Adrenal gland (tissue), 12 donors: ENCODE data around the gene NCOA4. TPM values are rescaled to one million over a fixed set of nuclear protein-coding genes. Genes with fewer than 3 reads are reported as not detected.
"Not testable (repeated sequence)": the region's sequence is repeated elsewhere in the genome, so short reads cannot be mapped to it uniquely, and the experiment has no call there.

Experiments
- DNase-seq, 7 donors: peaks; one replicate each; pipeline ENCODE4 v3.0.0-alpha.2; 2019 to 2020
- H3K27ac ChIP-seq, 5 donors: fragments of 200-600 bp; sonication (generic) in 4 of 5; 1 replicate in 3 of 5; 2 replicates in 2 of 5; pipeline versions ENCODE4 v1.5.1 to v1.8.0; 2016 to 2020; ENCODE audit warnings: mild to moderate bottlenecking in 1 of 5
- H3K27me3 ChIP-seq: fragments of 200-600 bp; 2 replicates; pipeline ENCODE4 v1.8.0; 2021
- H3K36me3 ChIP-seq, 2 donors: fragments of 200-600 bp; replicated peaks in 1 of 2; 1 replicate in 1 of 2; 2 replicates in 1 of 2; pipeline versions ENCODE4 v1.5.1 to v1.8.0; 2018 to 2022
- H3K4me1 ChIP-seq, 2 donors: fragments of 200-600 bp; replicated peaks in 1 of 2; 1 replicate in 1 of 2; 2 replicates in 1 of 2; pipeline versions ENCODE4 v1.5.1 to v1.8.0; 2018 to 2021
- H3K4me3 ChIP-seq, 4 donors: fragments of 200-600 bp; sonication (generic) in 3 of 4; one replicate each; pipeline ENCODE4 v1.5.1; 2016 to 2018
- H3K9me3 ChIP-seq, 3 donors: fragments of 200-600 bp; sonication (generic) in 1 of 3; replicated peaks in 1 of 3; 1 replicate in 2 of 3; 2 replicates in 1 of 3; pipeline versions ENCODE4 v1.5.1 to v1.8.0; 2016 to 2021
- CTCF ChIP-seq, 6 experiments: fragments of 450-650 bp in 4 of 6; fragments of 200-600 bp in 2 of 6; sonication (generic) in 1 of 6; IDR thresholded peaks; 1 replicate in 5 of 6; 2 replicates in 1 of 6; pipeline versions ENCODE4 v1.5.1 to v1.8.0; 2016 to 2021; ENCODE audit warnings: antibody characterized with exemption in 6 of 6, mild to moderate bottlenecking in 2 of 6, moderate library complexity in 1 of 6
- POLR2A ChIP-seq, 2 donors: fragments of 450-650 bp; IDR thresholded peaks; one replicate each; pipeline ENCODE4 v1.6.1; 2017; ENCODE audit warnings: antibody characterized with exemption in 2 of 2, mild to moderate bottlenecking in 2 of 2, moderate library complexity in 1 of 2
- WGBS, 4 donors: extraction: QIAGEN DNeasy Blood & Tissue Kit in 2 of 4; methylation state at CpG; one replicate each; pipeline versions ENCODE4 v1.1.5 to v1.1.7; 2013 to 2017; 5-methylcytosine and 5-hydroxymethylcytosine counted together
- intact Hi-C, 2 donors: fragments of 100-400 bp; cut with DNase I; formaldehyde crosslinking; loops; one replicate each; pipeline versions ENCODE4 v1.14.1 to v1.15.0; 2022 to 2023
- polyA plus RNA-seq, 3 donors: library from polyadenylated mRNA; stranded (reverse); fragments of 200-250 nt in 2 of 3; fragments of 350-450 nt in 1 of 3; fragmentation: Illumina TruSeq in 1 of 3; extraction: RNeasy Lipid Tissue Mini Kit (QIAGEN cat#74804) in 1 of 3; gene quantifications; one replicate each; pipeline ENCODE4 v1.2.3, GENCODE V29; 2013 to 2014
- total RNA-seq, 9 donors: library from RNA; depleted of rRNA in 4 of 9; stranded (reverse); fragments of >200 nt in 4 of 9; fragments of 120-200 nt in 1 of 9; fragmentation: NEBNext Ultra II Directional in 1 of 9; extraction: Animal tissue kit (Norgen Biotek cat#: 25700) in 1 of 9; gene quantifications; one replicate each; pipeline versions ENCODE4 v1.1.0 to v1.2.4, GENCODE V29; 2013 to 2023
- donor health status: healthy with polysubstance abuse.
- donor health status: Bipolar disorder and iron deficiency.
- donor health status: DM: yes; HTN: yes; CAD: no.
- donor health status: DM: no; HTN: no; CAD: no.
- donor health status: DM: no; HTN: no; CAD: no.
- donor health status: DM: yes; HTN: yes; CAD: no.

The NCOA4 gene
- total and polyA plus RNA-seq, 12 donors: 22.2 to 187 (median 126) TPM

GRCh38 chr10:46005383-46005782, 25.0 kb downstream of the NCOA4 start:
- H3K27me3 ChIP-seq: no peaks in the 10 kb centered on the region
- intact Hi-C loops: no loop called here
- peaks cover 0 to 85% of the 10 kb centered on the region in 2 donors for H3K36me3 ChIP-seq
- no peak overlapping the region for H3K4me3 ChIP-seq
- no peak overlapping the region for H3K27ac ChIP-seq
- no peak for TF ChIP-seq CTCF (IDR thresholded peaks at IDR 0.05)
- no peak for TF ChIP-seq POLR2A (IDR thresholded peaks at IDR 0.05)
- H3K9me3 ChIP-seq: no peaks in the 10 kb centered on the region
- DNase-seq: no peak
- 82 to 86% (median 84%) methylated on average over 4 of the region's 4 CpGs for WGBS, 4 donors
- H3K4me1 ChIP-seq: peaks cover 0 to 9% of the 10 kb centered on the region in 2 donors

- intact Hi-C loops: no loop called here
- DNase-seq: no peak
- Histone ChIP-seq H3K27ac (no peak overlapping the region), H3K36me3 (peaks cover 0 to 80% of the 10 kb centered on the region in 2 donors), H3K9me3 (no peaks in the 10 kb centered on the region), H3K4me3 (no peak overlapping the region), H3K27me3 (no peaks in the 10 kb centered on the region), H3K4me1 (peaks cover 0 to 9% of the 10 kb centered on the region in 2 donors)
- TF ChIP-seq POLR2A (IDR thresholded peaks at IDR 0.05) (no peak), CTCF (IDR thresholded peaks at IDR 0.05) (no peak)
- 90 to 99% (median 94%) methylated on average over 2 of the region's 2 CpGs for WGBS, 4 donors
These were observed 25.5 kb downstream of the NCOA4 start for GRCh38 chr10:46004963-46005362.

- Histone ChIP-seq H3K27me3 (no peaks in the 10 kb centered on the region), H3K36me3 (peaks cover 0 to 62% of the 10 kb centered on the region in 2 donors)
- no peak for TF ChIP-seq CTCF (IDR thresholded peaks at IDR 0.05)
- no peak for TF ChIP-seq POLR2A (IDR thresholded peaks at IDR 0.05)
These were observed 27.3 kb downstream of the NCOA4 start for GRCh38 chr10:46002916-46003693.

GRCh38 chr10:46002189-46002687, 28.2 kb downstream of the NCOA4 start:
- intact Hi-C loops, H3K9me3 ChIP-seq: not testable (repeated sequence)

More at GRCh38 chr10:46002916-46003693, 27.3 kb downstream of the NCOA4 start:
- intact Hi-C loops: no loop called here
- no peak overlapping the region for H3K4me3 ChIP-seq
- WGBS, 4 donors: 87 to 94% (median 88%) methylated on average over 9 of the region's 9 CpGs
- peaks cover 0 to 9% of the 10 kb centered on the region in 2 donors for H3K4me1 ChIP-seq
- no peak overlapping the region for H3K27ac ChIP-seq
- DNase-seq: no peak
- no peaks in the 10 kb centered on the region for H3K9me3 ChIP-seq

More at GRCh38 chr10:46002189-46002687, 28.2 kb downstream of the NCOA4 start:
- not testable (repeated sequence) for H3K4me3 ChIP-seq, DNase-seq, H3K4me1 ChIP-seq, H3K27me3 ChIP-seq, H3K27ac ChIP-seq
- 87 to 93% (median 89%) methylated on average over 7 of the region's 7 CpGs for whole genome bisulfite sequencing, 4 donors
- H3K36me3 ChIP-seq: peaks cover 0 to 53% of the 10 kb centered on the region in 2 donors
